ENCODE data around the gene P2RY6.
A peak's percentile ranks its signal among the peaks of the same experiment; 100 is the strongest.

P2RY6 gene

DNA sequence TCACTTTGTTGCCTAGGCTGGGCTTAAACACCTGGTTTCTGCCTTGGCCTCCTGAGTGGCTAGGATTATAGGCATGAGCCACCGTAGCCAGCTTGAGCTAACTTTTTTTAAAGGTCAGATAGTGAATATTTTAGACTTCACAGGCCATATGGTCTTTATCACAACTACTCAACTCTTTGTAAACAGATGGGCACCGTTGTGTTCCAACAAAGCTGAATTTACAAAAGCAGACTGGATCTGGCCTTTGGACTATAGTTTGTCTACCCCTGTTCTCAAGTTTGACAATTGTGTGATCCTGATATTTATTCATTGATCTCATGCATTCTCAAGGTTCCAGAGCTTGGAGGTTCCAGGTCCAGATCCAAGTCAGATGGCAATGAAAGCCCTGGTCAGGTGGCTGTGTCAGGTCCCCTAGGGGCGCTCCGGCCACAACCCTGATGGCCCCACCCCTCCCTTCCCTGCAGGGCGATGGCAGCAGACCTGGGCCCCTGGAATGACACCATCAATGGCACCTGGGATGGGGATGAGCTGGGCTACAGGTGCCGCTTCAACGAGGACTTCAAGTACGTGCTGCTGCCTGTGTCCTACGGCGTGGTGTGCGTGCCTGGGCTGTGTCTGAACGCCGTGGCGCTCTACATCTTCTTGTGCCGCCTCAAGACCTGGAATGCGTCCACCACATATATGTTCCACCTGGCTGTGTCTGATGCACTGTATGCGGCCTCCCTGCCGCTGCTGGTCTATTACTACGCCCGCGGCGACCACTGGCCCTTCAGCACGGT, 38.3 kb upstream of the P2RY6 start:
- H3K36me3 Mint-ChIP-seq (ENCODE audit: low read depth): no peaks in the 10 kb centered on the region
- H3K27me3 Mint-ChIP-seq: no peaks in the 10 kb centered on the region
- no peak overlapping the region for H3K27ac Mint-ChIP-seq
- H3K9me3 Mint-ChIP-seq: no peaks in the 10 kb centered on the region
- DNase-seq: no peak
- H3K4me3 Mint-ChIP-seq: no peak overlapping the region
- H3K4me1 Mint-ChIP-seq (ENCODE audit: low read depth): no peaks in the 10 kb centered on the region

DNA sequence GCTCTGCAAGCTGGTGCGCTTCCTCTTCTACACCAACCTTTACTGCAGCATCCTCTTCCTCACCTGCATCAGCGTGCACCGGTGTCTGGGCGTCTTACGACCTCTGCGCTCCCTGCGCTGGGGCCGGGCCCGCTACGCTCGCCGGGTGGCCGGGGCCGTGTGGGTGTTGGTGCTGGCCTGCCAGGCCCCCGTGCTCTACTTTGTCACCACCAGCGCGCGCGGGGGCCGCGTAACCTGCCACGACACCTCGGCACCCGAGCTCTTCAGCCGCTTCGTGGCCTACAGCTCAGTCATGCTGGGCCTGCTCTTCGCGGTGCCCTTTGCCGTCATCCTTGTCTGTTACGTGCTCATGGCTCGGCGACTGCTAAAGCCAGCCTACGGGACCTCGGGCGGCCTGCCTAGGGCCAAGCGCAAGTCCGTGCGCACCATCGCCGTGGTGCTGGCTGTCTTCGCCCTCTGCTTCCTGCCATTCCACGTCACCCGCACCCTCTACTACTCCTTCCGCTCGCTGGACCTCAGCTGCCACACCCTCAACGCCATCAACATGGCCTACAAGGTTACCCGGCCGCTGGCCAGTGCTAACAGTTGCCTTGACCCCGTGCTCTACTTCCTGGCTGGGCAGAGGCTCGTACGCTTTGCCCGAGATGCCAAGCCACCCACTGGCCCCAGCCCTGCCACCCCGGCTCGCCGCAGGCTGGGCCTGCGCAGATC, 37.5 kb upstream of the P2RY6 start:
- Mint-ChIP-seq H3K36me3 (ENCODE audit: low read depth) (no peaks in the 10 kb centered on the region), H3K9me3 (no peaks in the 10 kb centered on the region), H3K27me3 (no peaks in the 10 kb centered on the region), H3K27ac (no peak overlapping the region), H3K4me3 (no peak overlapping the region), H3K4me1 (ENCODE audit: low read depth) (no peaks in the 10 kb centered on the region)
- no peak for DNase-seq

GRCh38 chr11:73235236-73235786, 36.8 kb upstream of the P2RY6 start:
- DNase-seq: no peak
- no peak overlapping the region for H3K27ac Mint-ChIP-seq
- H3K9me3 Mint-ChIP-seq: no peaks in the 10 kb centered on the region
- H3K27me3 Mint-ChIP-seq: no peaks in the 10 kb centered on the region
- H3K4me3 Mint-ChIP-seq: no peak overlapping the region
- H3K36me3 Mint-ChIP-seq (ENCODE audit: low read depth): no peaks in the 10 kb centered on the region
- H3K4me1 Mint-ChIP-seq (ENCODE audit: low read depth): no peaks in the 10 kb centered on the region

GRCh38 chr11:73236205-73236765, 35.9 kb upstream of the P2RY6 start:
- no peaks in the 10 kb centered on the region for H3K27me3 Mint-ChIP-seq

GRCh38 chr11:73236854-73237253, 35.3 kb upstream of the P2RY6 start:
- H3K9me3 Mint-ChIP-seq: no peaks in the 10 kb centered on the region
- H3K4me1 Mint-ChIP-seq (ENCODE audit: low read depth): no peaks in the 10 kb centered on the region
- no peak overlapping the region for H3K4me3 Mint-ChIP-seq
- no peaks in the 10 kb centered on the region for H3K27me3 Mint-ChIP-seq
- H3K36me3 Mint-ChIP-seq (ENCODE audit: low read depth): no peaks in the 10 kb centered on the region
- DNase-seq: peak; percentile 38
- no peak overlapping the region for H3K27ac Mint-ChIP-seq

More at GRCh38 chr11:73236205-73236765, 35.9 kb upstream of the P2RY6 start:
- Mint-ChIP-seq H3K9me3 (no peaks in the 10 kb centered on the region), H3K4me1 (ENCODE audit: low read depth) (no peaks in the 10 kb centered on the region), H3K36me3 (ENCODE audit: low read depth) (no peaks in the 10 kb centered on the region), H3K27ac (no peak overlapping the region), H3K4me3 (no peak overlapping the region)
- DNase-seq: no peak

DNA sequence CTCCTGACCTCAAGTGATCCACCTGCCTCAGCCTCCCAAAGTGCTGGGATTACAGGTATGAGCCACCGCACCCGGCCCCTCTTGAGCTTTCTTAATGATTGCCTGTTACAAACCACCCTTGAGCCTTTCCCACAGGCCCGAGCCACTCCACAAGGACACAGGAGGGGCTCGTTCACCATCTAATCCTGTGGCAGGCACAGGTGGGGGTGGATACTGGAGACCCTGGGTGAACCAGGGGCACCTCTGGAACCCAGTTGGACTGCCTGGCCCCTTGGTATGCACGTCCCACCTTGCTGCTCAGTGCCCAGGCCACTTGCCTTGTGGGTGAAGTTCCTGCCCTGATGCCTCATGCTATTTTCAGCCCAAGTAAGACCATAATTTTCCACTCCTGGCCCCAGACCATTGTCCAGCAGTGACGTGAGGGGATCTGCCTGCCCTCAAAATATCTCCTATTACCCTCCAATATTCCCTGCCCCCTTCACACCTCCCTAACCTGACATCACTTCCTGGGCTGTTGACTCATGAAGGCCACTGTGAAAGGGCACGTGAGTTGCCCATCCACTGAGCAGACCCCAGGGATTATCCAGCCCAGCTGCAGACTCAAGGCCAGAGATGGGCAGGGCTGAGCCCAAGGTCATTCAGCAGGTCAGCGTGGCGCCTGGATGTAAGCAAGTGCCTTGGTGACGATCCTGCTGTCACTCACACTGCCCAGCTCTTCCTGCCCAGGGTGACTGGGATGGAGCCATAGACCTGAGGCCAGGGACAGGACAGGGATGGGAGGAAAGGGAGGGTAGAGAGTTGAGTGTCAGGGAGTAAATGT, 34.5 kb upstream of the P2RY6 start:
- H3K27ac Mint-ChIP-seq: no peak overlapping the region
- no peaks in the 10 kb centered on the region for H3K9me3 Mint-ChIP-seq
- peaks cover 3% of the 10 kb centered on the region for H3K4me1 Mint-ChIP-seq (ENCODE audit: low read depth)
- H3K36me3 Mint-ChIP-seq (ENCODE audit: low read depth): no peaks in the 10 kb centered on the region
- H3K27me3 Mint-ChIP-seq: no peaks in the 10 kb centered on the region
- DNase-seq: no peak
- H3K4me3 Mint-ChIP-seq: no peak overlapping the region

DNA sequence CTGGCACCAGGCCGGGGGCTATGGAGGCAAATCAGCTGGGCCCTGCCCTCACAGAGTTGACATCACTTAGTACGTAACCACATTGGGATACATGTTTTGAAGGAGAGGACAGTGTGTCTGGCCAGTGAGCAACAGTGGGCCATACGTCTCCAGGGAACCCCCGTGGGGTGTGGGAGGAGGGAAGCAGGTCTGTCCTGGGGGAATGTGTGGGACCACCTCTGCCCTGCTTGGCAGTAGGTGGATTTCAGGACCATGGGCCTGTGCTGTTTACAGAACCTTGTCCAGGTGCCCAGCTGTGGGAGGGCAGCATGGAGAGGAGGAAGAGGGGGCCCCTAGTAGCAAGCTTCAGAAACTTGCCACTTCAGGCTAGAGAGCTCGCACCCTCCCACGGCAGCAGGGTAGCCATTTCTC, 33.0 kb upstream of the P2RY6 start:
- H3K27me3 Mint-ChIP-seq: no peaks in the 10 kb centered on the region
- H3K9me3 Mint-ChIP-seq: no peaks in the 10 kb centered on the region
- no peaks in the 10 kb centered on the region for H3K36me3 Mint-ChIP-seq (ENCODE audit: low read depth)
- no peak overlapping the region for H3K27ac Mint-ChIP-seq
- no peak overlapping the region for H3K4me3 Mint-ChIP-seq
- H3K4me1 Mint-ChIP-seq (ENCODE audit: low read depth): peaks cover 4% of the 10 kb centered on the region
- no peak for DNase-seq

DNA sequence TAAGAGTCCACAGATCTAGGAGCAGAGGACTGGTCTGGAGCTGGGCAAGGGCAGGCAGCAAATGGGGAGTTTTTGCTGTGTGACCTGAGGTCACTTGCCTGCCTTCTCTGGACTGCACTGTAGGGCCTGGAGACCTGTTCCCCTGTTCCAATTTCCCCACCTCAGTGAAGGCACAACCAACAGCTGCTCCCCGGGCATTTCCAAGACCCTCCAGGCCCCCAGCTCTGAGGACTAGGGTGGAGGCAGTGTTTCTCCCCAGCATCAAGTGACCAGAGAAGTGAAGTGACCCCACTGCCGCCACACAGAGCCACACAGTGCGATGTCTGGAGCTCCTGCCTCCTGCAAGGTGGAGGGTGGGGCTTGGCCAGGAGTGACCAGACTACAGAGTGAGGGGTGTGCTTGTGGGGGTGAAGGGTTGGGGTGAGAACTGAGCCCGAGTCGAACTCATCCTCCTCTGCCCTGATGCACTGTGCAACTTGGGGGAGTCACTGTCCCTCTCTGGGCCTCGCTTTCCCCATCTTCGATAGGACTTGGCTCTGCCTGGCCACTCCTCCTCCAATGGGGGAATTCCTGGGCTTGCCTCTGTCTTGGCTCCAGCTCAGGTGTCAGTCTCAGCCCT, 32.5 kb upstream of the P2RY6 start:
- H3K9me3 Mint-ChIP-seq: no peaks in the 10 kb centered on the region
- H3K27me3 Mint-ChIP-seq: no peaks in the 10 kb centered on the region
- no peaks in the 10 kb centered on the region for H3K36me3 Mint-ChIP-seq (ENCODE audit: low read depth)
- no peak for DNase-seq
- H3K27ac Mint-ChIP-seq: no peak overlapping the region
- H3K4me3 Mint-ChIP-seq: no peak overlapping the region
- peaks cover 4% of the 10 kb centered on the region for H3K4me1 Mint-ChIP-seq (ENCODE audit: low read depth)

DNA sequence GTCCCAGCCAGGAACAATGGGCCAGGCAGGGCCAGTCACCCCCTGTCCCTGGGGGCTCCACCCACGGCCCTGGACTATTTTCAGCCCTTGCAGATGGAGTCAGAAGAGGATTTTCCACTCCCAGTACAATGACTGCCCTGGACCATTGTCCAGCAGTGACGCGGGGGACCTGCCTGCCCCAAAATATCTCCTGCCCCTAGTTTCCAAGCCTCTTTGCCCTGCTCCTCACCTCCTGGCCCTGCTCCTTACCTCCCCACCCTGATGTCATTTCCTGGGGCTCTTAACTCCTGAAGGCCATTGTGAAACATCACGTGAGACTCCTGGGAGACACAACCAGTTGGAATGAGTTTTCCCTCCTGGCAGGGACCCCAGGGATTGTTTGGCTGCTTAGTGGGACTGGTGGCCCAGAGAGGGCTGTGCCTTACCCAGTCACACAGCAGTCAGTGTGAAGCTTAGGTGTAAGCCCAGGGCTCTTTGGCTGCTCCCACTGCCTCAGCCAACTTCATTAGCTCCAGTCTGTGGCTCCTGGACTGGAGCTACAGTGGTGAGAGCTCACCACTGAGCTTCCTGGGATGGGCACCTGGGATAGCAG, 31.9 kb upstream of the P2RY6 start:
- H3K4me1 Mint-ChIP-seq (ENCODE audit: low read depth): peaks cover 4% of the 10 kb centered on the region
- no peaks in the 10 kb centered on the region for H3K36me3 Mint-ChIP-seq (ENCODE audit: low read depth)
- DNase-seq: no peak
- H3K27me3 Mint-ChIP-seq: no peaks in the 10 kb centered on the region
- H3K4me3 Mint-ChIP-seq: no peak overlapping the region
- no peaks in the 10 kb centered on the region for H3K9me3 Mint-ChIP-seq
- no peak overlapping the region for H3K27ac Mint-ChIP-seq

GRCh38 chr11:73241300-73241699, 30.8 kb upstream of the P2RY6 start:
- Mint-ChIP-seq H3K27me3 (no peaks in the 10 kb centered on the region), H3K36me3 (ENCODE audit: low read depth) (no peaks in the 10 kb centered on the region), H3K4me3 (no peak overlapping the region), H3K27ac (no peak overlapping the region), H3K9me3 (no peaks in the 10 kb centered on the region), H3K4me1 (ENCODE audit: low read depth) (peaks cover 4% of the 10 kb centered on the region)
- no peak for DNase-seq

DNA sequence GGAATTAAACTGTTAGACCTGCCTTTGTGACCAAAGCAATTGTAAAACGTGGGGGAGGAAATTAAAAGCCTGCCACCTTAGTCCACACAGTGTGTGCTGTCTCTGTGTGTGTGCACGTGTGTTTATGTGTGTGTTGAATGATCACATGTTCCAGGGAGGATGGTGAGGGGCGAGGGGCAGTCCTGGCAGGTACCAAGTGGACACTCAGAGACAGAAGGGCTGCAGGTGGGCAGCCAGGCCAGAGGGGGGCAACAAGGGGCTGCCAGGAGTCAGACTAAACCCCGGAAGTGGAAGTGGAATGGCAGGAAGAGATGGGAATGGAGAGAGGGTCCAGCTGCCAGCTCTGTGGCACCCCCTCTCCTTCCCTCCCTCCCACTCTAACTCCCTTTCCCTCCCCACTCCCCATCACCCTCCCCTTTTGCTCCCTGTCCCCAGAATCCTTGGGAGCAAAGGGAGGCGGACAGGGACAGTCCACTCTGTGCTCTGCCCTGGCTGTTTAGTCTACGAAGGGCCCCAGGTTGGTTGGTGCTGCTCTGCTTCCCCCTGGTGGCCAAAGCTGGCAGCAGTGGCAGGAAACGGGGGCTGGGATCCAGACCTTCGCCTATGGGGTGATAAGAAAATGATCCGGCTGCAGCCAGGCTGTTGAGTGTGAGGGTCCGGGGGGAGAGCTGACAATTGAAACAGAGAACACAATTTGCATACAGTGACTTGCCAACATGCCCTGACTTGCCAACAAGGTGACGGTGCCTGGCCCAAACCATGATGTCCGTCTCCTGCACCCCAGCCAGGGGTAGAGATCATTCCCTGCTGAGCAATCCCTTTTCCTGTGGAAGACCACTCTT, 29.7 kb upstream of the P2RY6 start:
- Mint-ChIP-seq H3K4me3 (no peak overlapping the region), H3K36me3 (ENCODE audit: low read depth) (no peaks in the 10 kb centered on the region), H3K4me1 (ENCODE audit: low read depth) (peaks cover 4% of the 10 kb centered on the region), H3K27ac (no peak overlapping the region), H3K27me3 (no peaks in the 10 kb centered on the region), H3K9me3 (no peaks in the 10 kb centered on the region)
- DNase-seq: peak; percentile 87

DNA sequence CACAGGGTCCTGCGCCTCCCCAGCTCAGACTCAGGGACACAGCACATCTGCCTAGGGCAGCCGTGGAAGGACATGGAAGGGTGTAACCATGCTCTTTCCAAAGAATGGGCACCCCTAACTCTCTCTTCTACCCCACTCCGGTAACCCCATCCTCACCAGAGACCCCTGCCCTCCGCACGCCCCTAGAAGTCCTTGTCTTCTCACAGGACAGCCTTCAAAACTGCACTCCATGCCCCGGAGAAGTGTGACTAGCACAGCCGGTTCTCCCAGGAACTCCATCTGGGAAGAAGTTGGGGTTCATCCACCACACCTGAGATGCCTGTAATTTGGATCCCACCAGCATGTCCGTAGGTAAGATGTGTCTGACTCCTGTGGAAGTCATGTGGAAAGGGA, 29.0 kb upstream of the P2RY6 start:
- no peaks in the 10 kb centered on the region for H3K27me3 Mint-ChIP-seq
- H3K9me3 Mint-ChIP-seq: no peaks in the 10 kb centered on the region
- no peaks in the 10 kb centered on the region for H3K36me3 Mint-ChIP-seq (ENCODE audit: low read depth)
- no peak overlapping the region for H3K27ac Mint-ChIP-seq
- no peak overlapping the region for H3K4me3 Mint-ChIP-seq
- DNase-seq: no peak
- H3K4me1 Mint-ChIP-seq (ENCODE audit: low read depth): peaks cover 4% of the 10 kb centered on the region

DNA sequence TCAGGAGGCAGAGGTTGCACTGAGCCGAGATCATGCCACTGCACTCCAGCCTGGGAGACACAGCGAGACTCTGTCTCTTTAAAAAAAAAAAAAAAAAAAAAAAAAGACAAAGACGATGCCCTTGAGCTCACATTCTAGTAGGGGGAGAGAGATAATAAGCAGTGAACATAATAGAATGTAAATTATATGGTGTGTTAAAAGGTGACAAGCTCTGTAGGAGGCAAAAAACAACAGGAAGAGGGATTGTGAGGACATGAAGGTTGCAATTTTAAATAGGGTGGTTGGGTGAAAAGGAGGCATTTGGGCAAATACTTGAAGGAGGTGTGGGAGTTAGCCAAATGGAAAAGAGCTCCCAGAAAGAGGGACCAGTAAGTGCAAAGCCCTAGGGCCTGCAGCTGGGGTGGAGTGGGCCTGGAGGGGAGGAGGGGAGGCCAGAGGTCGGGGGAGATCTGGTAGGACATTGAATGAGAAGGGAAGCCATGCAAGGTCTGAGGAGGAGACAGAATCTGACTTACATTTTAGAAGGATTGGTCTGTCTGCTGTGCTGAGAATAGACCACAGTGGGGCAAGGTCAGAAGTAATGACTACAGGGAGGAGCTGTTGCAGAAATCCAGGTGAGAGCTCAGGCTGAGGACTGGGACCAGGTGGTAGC, 27.4 kb upstream of the P2RY6 start:
- no peaks in the 10 kb centered on the region for H3K27me3 Mint-ChIP-seq
- H3K4me1 Mint-ChIP-seq (ENCODE audit: low read depth): peaks cover 4% of the 10 kb centered on the region
- DNase-seq: no peak
- no peaks in the 10 kb centered on the region for H3K36me3 Mint-ChIP-seq (ENCODE audit: low read depth)
- H3K27ac Mint-ChIP-seq: no peak overlapping the region
- no peaks in the 10 kb centered on the region for H3K9me3 Mint-ChIP-seq
- no peak overlapping the region for H3K4me3 Mint-ChIP-seq

Measured in activated T-cell treated with anti-CD3 and anti-CD28 coated beads, Interleukin-2, amount 50 U/mL, for 24 hours (primary cell).